ENCODE results near the gene ADGRE1.

The ADGRE1 gene

GRCh38 chr19:6876748-6877147 is 10.6 kb upstream of the ADGRE1 start:
- DNase-seq (ENCODE audit: low read depth), result no peak
- H3K4me3 ChIP-seq (replicated peaks; ENCODE audit: low read depth, low read length), result no peak overlapping the region
- no peak for TF ChIP-seq CTCF (IDR thresholded peaks at IDR 0.05; ENCODE audit: low read length, missing control alignments)

DNA sequence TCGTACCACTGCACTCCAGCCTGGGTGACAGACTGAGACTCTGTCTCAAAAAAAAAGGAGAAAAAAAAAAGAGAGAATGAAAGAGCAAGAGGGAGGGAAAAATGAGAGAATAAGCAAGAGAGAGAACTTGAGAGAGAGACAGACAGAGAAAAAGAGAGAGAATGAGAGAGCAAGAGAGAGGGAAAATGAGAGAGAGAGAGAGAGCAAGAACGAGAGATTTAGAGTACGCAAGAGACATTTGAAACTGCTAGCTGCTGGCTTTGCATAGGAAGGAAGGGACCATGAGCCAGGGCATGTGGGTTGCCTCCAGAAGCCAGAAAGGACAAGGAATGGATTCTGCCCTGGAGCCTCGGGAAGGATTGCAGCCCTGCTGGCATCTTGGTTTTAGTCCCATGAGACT is 9.6 kb upstream of the ADGRE1 start:
- no peak for TF ChIP-seq CTCF (IDR thresholded peaks at IDR 0.05; ENCODE audit: low read length, missing control alignments)
- DNase-seq (ENCODE audit: low read depth), result no peak
- H3K4me3 ChIP-seq (replicated peaks; ENCODE audit: low read depth, low read length), result no peak overlapping the region

- H3K4me3 ChIP-seq (replicated peaks; ENCODE audit: low read depth, low read length), result no peak overlapping the region
Measured at GRCh38 chr19:6886277-6886897, 992 bp upstream of the ADGRE1 start.

DNA sequence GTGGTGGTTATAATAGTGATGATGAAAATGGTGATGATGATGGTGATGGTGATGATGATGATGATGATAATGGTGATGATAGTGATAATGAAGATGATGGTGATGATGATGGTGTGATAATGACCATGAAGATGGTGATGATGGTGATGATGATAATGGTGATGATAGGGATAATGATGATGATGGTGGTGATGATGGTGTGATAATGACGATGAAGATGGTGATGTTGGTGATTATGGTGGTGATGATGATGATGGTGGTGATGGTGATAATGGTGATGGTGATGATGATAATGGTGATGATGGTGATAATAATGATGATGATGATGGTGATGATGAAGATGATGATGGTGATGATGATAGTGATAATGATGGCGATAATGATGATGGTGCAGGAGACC is 1.6 kb downstream of the ADGRE1 start:
- no peak for TF ChIP-seq CTCF (IDR thresholded peaks at IDR 0.05; ENCODE audit: low read length, missing control alignments)
- DNase-seq (ENCODE audit: low read depth), result no peak
- no peak overlapping the region for H3K4me3 ChIP-seq (replicated peaks; ENCODE audit: low read depth, low read length)

More at GRCh38 chr19:6886277-6886897, 992 bp upstream of the ADGRE1 start:
- no peak for TF ChIP-seq CTCF (IDR thresholded peaks at IDR 0.05; ENCODE audit: low read length, missing control alignments)
- no peak for DNase-seq (ENCODE audit: low read depth)

GRCh38 chr19:6890401-6890913 is 3.1 kb downstream of the ADGRE1 start:
- no peak overlapping the region for H3K4me3 ChIP-seq (replicated peaks; ENCODE audit: low read depth, low read length)
- TF ChIP-seq CTCF (IDR thresholded peaks at IDR 0.05; ENCODE audit: low read length, missing control alignments), result no peak
- no peak for DNase-seq (ENCODE audit: low read depth)

DNA sequence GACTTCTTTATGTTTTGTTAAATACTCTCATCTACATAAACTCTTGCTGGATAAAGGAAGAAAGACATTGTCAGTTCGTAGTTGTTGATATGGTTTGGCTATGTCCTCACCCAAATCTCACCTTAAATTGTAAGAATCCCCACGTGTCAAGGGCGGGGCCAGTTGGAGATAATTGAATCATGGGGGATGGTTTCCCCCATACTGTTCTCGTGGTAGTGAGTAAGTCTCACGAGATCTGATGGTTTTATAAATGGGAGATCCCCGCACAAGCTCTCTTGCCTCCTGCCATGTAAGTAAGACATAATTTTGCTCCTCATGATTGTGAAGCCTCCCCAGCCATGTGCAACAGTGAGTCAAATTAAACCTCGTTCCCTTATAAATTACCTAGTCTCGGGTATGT is 3.6 kb downstream of the ADGRE1 start:
- TF ChIP-seq CTCF (IDR thresholded peaks at IDR 0.05; ENCODE audit: low read length, missing control alignments), result no peak
- H3K4me3 ChIP-seq (replicated peaks; ENCODE audit: low read depth, low read length), result no peak overlapping the region
- DNase-seq (ENCODE audit: low read depth), result no peak

DNA sequence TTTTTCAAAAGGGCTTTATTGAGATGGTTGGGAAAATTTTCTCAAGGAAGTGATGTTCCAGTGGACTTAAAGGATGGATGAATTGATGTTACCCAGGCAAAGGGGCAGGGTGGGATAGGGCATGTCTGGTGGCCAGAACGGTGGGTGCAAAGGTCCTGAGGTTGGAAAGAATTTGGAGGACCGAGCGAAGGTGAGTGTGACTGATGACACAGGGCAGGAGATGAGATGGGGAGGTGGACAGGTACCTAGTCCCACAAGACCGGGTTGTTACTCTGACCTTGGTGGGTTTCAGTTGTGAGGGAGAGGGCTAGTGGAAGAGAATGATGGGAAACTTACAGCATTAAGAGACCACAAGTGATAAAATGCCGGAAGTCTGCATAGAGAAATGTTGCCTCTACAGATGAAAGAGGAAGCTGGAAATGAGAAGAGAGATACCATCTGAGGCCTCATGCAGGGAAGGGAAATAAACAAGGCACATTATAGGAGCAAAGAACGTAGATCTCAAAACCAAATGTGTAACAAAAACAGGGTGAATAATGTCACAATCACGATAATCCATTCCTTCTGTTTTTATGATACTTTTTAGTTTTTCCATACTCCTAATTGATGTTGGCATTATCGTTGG is 4.5 kb downstream of the ADGRE1 start:
- H3K4me3 ChIP-seq (replicated peaks; ENCODE audit: low read depth, low read length), result no peak overlapping the region
- no peak for DNase-seq (ENCODE audit: low read depth)
- TF ChIP-seq CTCF (IDR thresholded peaks at IDR 0.05; ENCODE audit: low read length, missing control alignments), result no peak
